AG04449 (cell line): ENCODE results near the gene FBXO44.

Source experiments
- CTCF ChIA-PET: fragments of 350-600 bp; formaldehyde crosslinking; extraction: SDS; loops from one replicate; lab custom pipeline; 2021; ENCODE audit warnings: antibody characterized with exemption; lab: Yijun Ruan, JAX
- POLR2A ChIA-PET: fragments of 400-600, 350-600 bp; formaldehyde crosslinking; extraction: SDS; loops from one replicate; lab custom pipeline; 2020; ENCODE audit warnings: antibody characterized with exemption, inconsistent platforms; lab: Yijun Ruan, JAX
- DNase-seq: peaks from one replicate; pipeline ENCODE4 v3.0.0-alpha.2; 2010; ENCODE audit warnings: low read depth, low spot score
- H3K4me3 ChIP-seq: 2 replicates; pipeline ENCODE4 v1.5.1; 2011; ENCODE audit warnings: low read depth, mild to moderate bottlenecking, control low read depth, low read length
- CTCF ChIP-seq: IDR thresholded peaks from one replicate; pipeline ENCODE4 v1.5.1; 2011; ENCODE audit warnings: mild to moderate bottlenecking, moderate library complexity, low read length, control low read depth, inconsistent platforms; ENCODE audit not compliant: insufficient read depth; ENCODE audit errors: missing control alignments

The FBXO44 gene

GRCh38 chr1:11691302-11691914 is 36.7 kb downstream of the FBXO44 start, which contains the start of gene DRAXIN:
DRAXIN (plus strand) TSS chr1:11691710; CDS start chr1:11706259, 14,549 bp downstream.
- CTCF ChIA-PET: interaction anchor here (1.1 to 1.7 kb wide), 2 partner anchors 10 to 27 kb away, joined by 3 to 9 read pairs; partner anchors contain the start of gene MAD2L2
- POLR2A ChIA-PET: no interaction called here
- no peak for TF ChIP-seq CTCF
- no peak for DNase-seq
- H3K4me3 ChIP-seq: no peak within 1 kb of the TSS

GRCh38 chr1:11691928-11692711 is 37.4 kb downstream of the FBXO44 start:
- ChIA-PET CTCF (no interaction called here), POLR2A (interaction anchor here (0.7 kb wide), 1 partner anchor 111 kb away, joined by 3 read pairs; no protein-coding TSS in a partner anchor)
- no peak for TF ChIP-seq CTCF
- DNase-seq: no peak
- no peak overlapping the region for H3K4me3 ChIP-seq

- ChIA-PET CTCF (interaction anchor here (0.7 to 2.4 kb wide), 3 partner anchors 15 to 29 kb away, joined by 3 to 8 read pairs (median 5); partner anchors contain the start of gene FBXO6), POLR2A (interaction anchor here (0.7 to 1.2 kb wide), 2 partner anchors 12 to 110 kb away, joined by 3 to 5 read pairs; no protein-coding TSS in a partner anchor)
- H3K4me3 ChIP-seq: no peak overlapping the region
- DNase-seq: no peak
- no peak for TF ChIP-seq CTCF
These were observed 38.4 kb downstream of the FBXO44 start for GRCh38 chr1:11693024-11693590.

GRCh38 chr1:11693917-11694316 is 39.2 kb downstream of the FBXO44 start:
- no peak overlapping the region for H3K4me3 ChIP-seq
- TF ChIP-seq CTCF: no peak
- POLR2A ChIA-PET: no interaction called here
- CTCF ChIA-PET: interaction anchor here (1.4 to 2.4 kb wide), 3 partner anchors 14 to 30 kb away, joined by 5 to 8 read pairs (median 7); partner anchors contain the start of gene FBXO6
- no peak for DNase-seq

GRCh38 chr1:11695861-11696260 is 41.2 kb downstream of the FBXO44 start:
- DNase-seq: no peak
- TF ChIP-seq CTCF: no peak
- no peak overlapping the region for H3K4me3 ChIP-seq
- ChIA-PET CTCF (interaction anchor here (0.6 to 1.6 kb wide), 3 partner anchors 13 to 658 kb away, joined by 3 read pairs; no protein-coding TSS in a partner anchor), POLR2A (no interaction called here)
